Measurements from ENCODE around the gene TOPAZ1.

TOPAZ1 gene

GRCh38 chr3:44242721-44243120 is 1.0 kb downstream of the TOPAZ1 start:
- no peak for DNase-seq (ENCODE audit: low spot score)

- DNase-seq (ENCODE audit: low spot score) = no peak
Measured at GRCh38 chr3:44248152-44248551, 6.5 kb downstream of the TOPAZ1 start.

- DNase-seq (ENCODE audit: low spot score) = no peak
Measured at GRCh38 chr3:44252332-44252959, 10.8 kb downstream of the TOPAZ1 start.

- no peak for DNase-seq (ENCODE audit: low spot score)
Measured at GRCh38 chr3:44259404-44259803, 17.7 kb downstream of the TOPAZ1 start.

GRCh38 chr3:44264146-44264545 is 22.5 kb downstream of the TOPAZ1 start:
- DNase-seq (ENCODE audit: low spot score) = no peak

GRCh38 chr3:44265815-44266214 is 24.1 kb downstream of the TOPAZ1 start:
- no peak for DNase-seq (ENCODE audit: low spot score)

- DNase-seq (ENCODE audit: low spot score) = no peak
Measured at GRCh38 chr3:44272191-44272590, 30.5 kb downstream of the TOPAZ1 start.

- DNase-seq (ENCODE audit: low spot score) = no peak
Measured at GRCh38 chr3:44277925-44278324, 36.2 kb downstream of the TOPAZ1 start.

GRCh38 chr3:44280077-44280476 is 38.4 kb downstream of the TOPAZ1 start:
- DNase-seq (ENCODE audit: low spot score) = no peak

GRCh38 chr3:44280631-44281030 is 38.9 kb downstream of the TOPAZ1 start:
- no peak for DNase-seq (ENCODE audit: low spot score)

GRCh38 chr3:44284949-44285348 is 43.3 kb downstream of the TOPAZ1 start:
- DNase-seq (ENCODE audit: low spot score) = no peak

GRCh38 chr3:44289882-44290462 is 48.3 kb downstream of the TOPAZ1 start:
- DNase-seq (ENCODE audit: low spot score) = no peak

- DNase-seq (ENCODE audit: low spot score) = no peak
Measured at GRCh38 chr3:44292276-44292675, 50.6 kb downstream of the TOPAZ1 start.

GRCh38 chr3:44292947-44293346 is 51.3 kb downstream of the TOPAZ1 start:
- no peak for DNase-seq (ENCODE audit: low spot score)

- DNase-seq (ENCODE audit: low spot score) = no peak
Measured at GRCh38 chr3:44297255-44297654, 55.6 kb downstream of the TOPAZ1 start.

- DNase-seq (ENCODE audit: low spot score) = no peak
Measured at GRCh38 chr3:44301746-44302145, 60.1 kb downstream of the TOPAZ1 start.

GRCh38 chr3:44309500-44309899 is 67.8 kb downstream of the TOPAZ1 start:
- DNase-seq (ENCODE audit: low spot score) = no peak

- no peak for DNase-seq (ENCODE audit: low spot score)
Measured at GRCh38 chr3:44318891-44319311, 77.2 kb downstream of the TOPAZ1 start.

- DNase-seq (ENCODE audit: low spot score) = no peak
Measured at GRCh38 chr3:44321335-44321734, 79.6 kb downstream of the TOPAZ1 start.

- peak; percentile 60 for DNase-seq (ENCODE audit: low spot score)
Measured at GRCh38 chr3:44323341-44323955, 81.8 kb downstream of the TOPAZ1 start.

GRCh38 chr3:44324584-44324983 is 82.9 kb downstream of the TOPAZ1 start:
- DNase-seq (ENCODE audit: low spot score) = no peak

- no peak for DNase-seq (ENCODE audit: low spot score)
Measured at GRCh38 chr3:44326019-44326418, 84.3 kb downstream of the TOPAZ1 start.

- DNase-seq (ENCODE audit: low spot score) = no peak
Measured at GRCh38 chr3:44326515-44326914, 84.8 kb downstream of the TOPAZ1 start.

- no peak for DNase-seq (ENCODE audit: low spot score)
Measured at GRCh38 chr3:44329946-44330345, 88.3 kb downstream of the TOPAZ1 start.
